Lung (tissue), 12 donors: Measurements from ENCODE around the gene KCNJ10. TPM values are rescaled to one million over a fixed set of nuclear protein-coding genes. Genes with fewer than 3 reads are reported as not detected.

Experiments
- ATAC-seq: fragments of 200-7000 bp; cut with Tn5 transposase; one replicate; pipeline ENCODE4 v1.9.1; 2020; ENCODE audit warnings: moderate number of reproducible peaks; ENCODE audit not compliant: insufficient read depth, low FRiP score
- DNase-seq, 3 donors: peaks; one replicate each; pipeline ENCODE4 v3.0.0-alpha.2; 2013 to 2017
- H3K27ac ChIP-seq, 2 donors: one replicate each; pipeline ENCODE4 v1.5.1; 2013; ENCODE audit warnings: mild to moderate bottlenecking in 2 of 2, moderate library complexity in 2 of 2, control low read depth in 1 of 2, inconsistent platforms in 1 of 2, low read depth in 1 of 2, low read length in 1 of 2
- H3K27me3 ChIP-seq, 3 donors: one replicate each; pipeline ENCODE4 v1.5.1; 2013; ENCODE audit warnings: low read length in 2 of 3; ENCODE audit not compliant: control insufficient read depth in 3 of 3, insufficient read depth in 3 of 3
- H3K36me3 ChIP-seq, 4 donors: one replicate each; pipeline ENCODE4 v1.5.1; 2013; ENCODE audit warnings: low read length in 4 of 4, mild to moderate bottlenecking in 1 of 4, moderate library complexity in 1 of 4; ENCODE audit not compliant: control insufficient read depth in 4 of 4, insufficient read depth in 4 of 4
- H3K4me1 ChIP-seq, 5 donors: one replicate each; pipeline ENCODE4 v1.5.1; 2013; ENCODE audit warnings: low read length in 5 of 5, mild to moderate bottlenecking in 2 of 5, moderate library complexity in 1 of 5; ENCODE audit not compliant: control insufficient read depth in 5 of 5, insufficient read depth in 5 of 5
- H3K4me3 ChIP-seq: one replicate; pipeline ENCODE4 v1.5.1; 2013; ENCODE audit warnings: mild to moderate bottlenecking, control low read depth, moderate library complexity
- H3K9ac ChIP-seq, 2 donors: one replicate each; pipeline ENCODE4 v1.5.1; 2013; ENCODE audit warnings: low read length in 2 of 2, control low read depth in 1 of 2; ENCODE audit not compliant: insufficient read depth in 1 of 2
- H3K9me3 ChIP-seq, 4 donors: one replicate each; pipeline ENCODE4 v1.5.1; 2013; ENCODE audit warnings: low read length in 3 of 4, mild to moderate bottlenecking in 1 of 4, moderate library complexity in 1 of 4; ENCODE audit not compliant: control insufficient read depth in 4 of 4, insufficient read depth in 3 of 4
- CTCF ChIP-seq: IDR thresholded peaks from 2 replicates; pipeline ENCODE4 v1.5.1; 2012; ENCODE audit warnings: mild to moderate bottlenecking; ENCODE audit errors: control extremely low read depth, extremely low read depth
- WGBS, 2 donors: extraction: QIAGEN DNeasy Blood & Tissue Kit; methylation state at CpG; one replicate each; pipeline ENCODE4 v1.1.7; 2013; 5-methylcytosine and 5-hydroxymethylcytosine counted together
- polyA plus RNA-seq, 2 donors: library from polyadenylated mRNA; stranded (reverse); fragments of 200-250 nt; gene quantifications; one replicate each; pipeline ENCODE4 v1.2.1, GENCODE V29; 2013
- total RNA-seq, 2 donors: library from RNA; depleted of rRNA in 1 of 2; stranded (reverse); fragments of >200 nt in 1 of 2; gene quantifications; one replicate each; pipeline ENCODE4 v1.2.1, GENCODE V29; 2014 to 2021
- donor health status: control.
- donor health status: control.
- donor health status: Bipolar disorder and iron deficiency.
- donor health status: healthy.
- donor health status: DM: yes; HTN: yes; CAD: no.

The KCNJ10 gene
- total and polyA plus RNA-seq, 4 donors, result 0.02 to 0.37 (median 0.10) TPM

DNA sequence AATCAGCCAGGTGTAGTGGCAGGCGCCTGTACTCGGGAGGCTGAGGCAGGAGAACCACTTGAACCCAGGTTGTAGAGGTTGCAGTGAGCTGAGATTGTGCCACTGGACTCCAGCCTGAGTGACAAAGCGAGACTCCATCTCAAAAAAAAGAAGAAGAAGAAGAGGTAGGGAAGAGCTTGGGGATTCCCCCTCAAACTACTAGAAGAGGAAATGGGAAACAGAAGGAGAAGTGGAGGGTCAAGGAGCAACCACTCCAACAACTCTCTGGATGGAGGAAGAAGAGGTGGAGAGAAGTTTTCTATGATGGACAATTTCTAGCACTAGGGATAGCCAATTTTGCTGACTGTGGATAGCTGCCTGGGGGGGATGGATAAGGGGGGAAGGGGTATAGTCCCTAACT lies 101.1 kb downstream of the KCNJ10 start:
- Histone ChIP-seq H3K9ac (no peak overlapping the region), H3K27ac (no peak overlapping the region), H3K36me3 (no peaks in the 10 kb centered on the region), H3K4me3 (no peak overlapping the region), H3K9me3 (peaks cover 0 to 2% (median 0%) of the 10 kb centered on the region in 4 donors), H3K4me1 (peaks cover 0 to 3% (median 0%) of the 10 kb centered on the region in 5 donors), H3K27me3 (no peaks in the 10 kb centered on the region)
- 92 to 98% methylated on average over 3 of the region's 3 CpGs for WGBS, 2 donors
- DNase-seq (no peak), ATAC-seq (no peak)
- TF ChIP-seq CTCF, result no peak

- no peaks in the 10 kb centered on the region for H3K36me3 ChIP-seq
- DNase-seq (no peak), ATAC-seq (no peak)
- H3K27me3 ChIP-seq, result no peaks in the 10 kb centered on the region
- peaks cover 0 to 6% (median 0%) of the 10 kb centered on the region in 5 donors for H3K4me1 ChIP-seq
- H3K9ac ChIP-seq, result no peak overlapping the region
- H3K27ac ChIP-seq, result no peak overlapping the region
- TF ChIP-seq CTCF, result no peak
- no peaks in the 10 kb centered on the region for H3K9me3 ChIP-seq
- 93 to 94% methylated on average over 2 of the region's 2 CpGs for WGBS, 2 donors
- H3K4me3 ChIP-seq, result no peak overlapping the region
Observed at GRCh38 chr1:159965263-159965662, 104.7 kb downstream of the KCNJ10 start.

GRCh38 chr1:159964144-159964543 lies 105.8 kb downstream of the KCNJ10 start:
- TF ChIP-seq CTCF, result no peak
- no peak overlapping the region for H3K4me3 ChIP-seq
- WGBS, 2 donors, result 67 to 68% methylated on average over 3 of the region's 3 CpGs
- H3K4me1 ChIP-seq, result peaks cover 0 to 6% (median 2%) of the 10 kb centered on the region in 5 donors
- no peaks in the 10 kb centered on the region for H3K27me3 ChIP-seq
- H3K27ac ChIP-seq, result no peak overlapping the region
- DNase-seq, result no peak
- no peak overlapping the region for H3K9ac ChIP-seq
- no peaks in the 10 kb centered on the region for H3K36me3 ChIP-seq
- ATAC-seq, result no peak
- H3K9me3 ChIP-seq, result no peaks in the 10 kb centered on the region

GRCh38 chr1:159962176-159962575 lies 107.8 kb downstream of the KCNJ10 start:
- Histone ChIP-seq H3K4me1 (peaks cover 0 to 6% (median 3%) of the 10 kb centered on the region in 5 donors), H3K27me3 (no peaks in the 10 kb centered on the region), H3K27ac (no peak overlapping the region), H3K4me3 (no peak overlapping the region), H3K36me3 (no peaks in the 10 kb centered on the region), H3K9me3 (no peaks in the 10 kb centered on the region), H3K9ac (no peak overlapping the region)
- WGBS, 2 donors, result 92 to 95% methylated on average over 11 of the region's 11 CpGs
- no peak for TF ChIP-seq CTCF
- no peak for DNase-seq
- no peak for ATAC-seq
